ENCODE measurements around the gene PGLYRP4.

Gene PGLYRP4

GRCh38 chr1:153389973-153390879 lies 41.6 kb upstream of the PGLYRP4 start:
- no peak for TF ChIP-seq OSR1 (CRISPR knock-in tag; IDR thresholded peaks at IDR 0.05)
- no peak for TF ChIP-seq ZFP3 (CRISPR knock-in tag; IDR thresholded peaks at IDR 0.05)
- no peak for TF ChIP-seq ZNF70 (CRISPR knock-in tag; IDR thresholded peaks at IDR 0.05)
- no peak for TF ChIP-seq ZFP30 (CRISPR knock-in tag; IDR thresholded peaks at IDR 0.05)
- no peak for TF ChIP-seq GLIS3 (CRISPR knock-in tag; IDR thresholded peaks at IDR 0.05)
- no peak for TF ChIP-seq ISL1 (CRISPR knock-in tag; IDR thresholded peaks at IDR 0.05)
- no peak for TF ChIP-seq TOX (CRISPR knock-in tag; IDR thresholded peaks at IDR 0.05; ENCODE audit: borderline replicate concordance)
- TF ChIP-seq CSRNP3 (CRISPR knock-in tag; IDR thresholded peaks at IDR 0.05) = no peak
- no peak for TF ChIP-seq PATZ1 (CRISPR knock-in tag; IDR thresholded peaks at IDR 0.05; ENCODE audit: borderline replicate concordance)
- no peak for TF ChIP-seq ZNF8 (CRISPR knock-in tag; IDR thresholded peaks at IDR 0.05)
- no peak for TF ChIP-seq RARB (CRISPR knock-in tag; IDR thresholded peaks at IDR 0.05)
- TF ChIP-seq PPARA (CRISPR knock-in tag; IDR thresholded peaks at IDR 0.05; ENCODE audit: borderline replicate concordance) = no peak
- TF ChIP-seq CSDC2 (CRISPR knock-in tag; IDR thresholded peaks at IDR 0.05) = no peak
- TF ChIP-seq SNAI2 (CRISPR knock-in tag; IDR thresholded peaks at IDR 0.05) = no peak
- TF ChIP-seq CREB5 (CRISPR knock-in tag; IDR thresholded peaks at IDR 0.05; ENCODE audit: low read depth) = no peak
- no peak for ATAC-seq

- ATAC-seq = no peak
- TF ChIP-seq RARB (CRISPR knock-in tag; IDR thresholded peaks at IDR 0.05) (no peak), CREB5 (CRISPR knock-in tag; IDR thresholded peaks at IDR 0.05; ENCODE audit: low read depth) (no peak)
These were observed 40.8 kb upstream of the PGLYRP4 start for GRCh38 chr1:153389401-153389800.

GRCh38 chr1:153387785-153388184 lies 39.1 kb upstream of the PGLYRP4 start:
- ATAC-seq = no peak
- no peak for TF ChIP-seq CSRNP3 (CRISPR knock-in tag; IDR thresholded peaks at IDR 0.05)
- TF ChIP-seq SNAI2 (CRISPR knock-in tag; IDR thresholded peaks at IDR 0.05) = no peak
- no peak for TF ChIP-seq POU6F1 (CRISPR knock-in tag; IDR thresholded peaks at IDR 0.05; ENCODE audit: borderline replicate concordance, low read depth)
- no peak for TF ChIP-seq TCF4 (CRISPR knock-in tag; IDR thresholded peaks at IDR 0.05; ENCODE audit: borderline replicate concordance)
- TF ChIP-seq ZNF8 (CRISPR knock-in tag; IDR thresholded peaks at IDR 0.05) = no peak
- TF ChIP-seq GLIS3 (CRISPR knock-in tag; IDR thresholded peaks at IDR 0.05) = no peak
- TF ChIP-seq ZC3H10 (CRISPR knock-in tag; IDR thresholded peaks at IDR 0.05) = no peak
- no peak for TF ChIP-seq ISL1 (CRISPR knock-in tag; IDR thresholded peaks at IDR 0.05)

Measured in SK-N-SH treated with all-trans-retinoic acid at 6 μM for 48 hours (cell line).